Vagina (tissue), 2 donors: ENCODE data around the gene HIC2.
"Not testable (repeated sequence)": the region's sequence is repeated elsewhere in the genome, so short reads cannot be mapped to it uniquely, and the experiment has no call there.

ENCODE experiments used
- CTCF ChIP-seq, 3 experiments: fragments of 450-650 bp in 2 of 3; fragments of 200-600 bp in 1 of 3; sonication (generic) in 1 of 3; IDR thresholded peaks; one replicate each; pipeline ENCODE4 v1.5.1; 2017 to 2019; ENCODE audit warnings: antibody characterized with exemption in 3 of 3, mild to moderate bottlenecking in 2 of 3, moderate library complexity in 2 of 3
- POLR2A ChIP-seq, 2 donors: fragments of 450-650 bp; IDR thresholded peaks; one replicate each; pipeline ENCODE4 v1.6.1; 2017; ENCODE audit warnings: antibody characterized with exemption in 2 of 2, mild to moderate bottlenecking in 2 of 2, moderate library complexity in 2 of 2
- POLR2AphosphoS5 ChIP-seq, 2 donors: sonication (generic); formaldehyde crosslinking; IDR thresholded peaks; one replicate each; pipeline ENCODE4 v1.9.0; 2017; ENCODE audit warnings: antibody characterized with exemption in 2 of 2, mild to moderate bottlenecking in 2 of 2, low read depth in 1 of 2; ENCODE audit not compliant: insufficient read depth in 1 of 2

- not testable (repeated sequence) for TF ChIP-seq CTCF (IDR thresholded peaks at IDR 0.05); POLR2A (IDR thresholded peaks at IDR 0.05); POLR2AphosphoS5 (IDR thresholded peaks at IDR 0.05; ENCODE audit: insufficient read depth in 1 of 2, low read depth in 1 of 2)
Observed at GRCh38 chr22:21420180-21420763, 3.1 kb downstream of the HIC2 start.
